H9 (cell line): ENCODE data around the gene GLP2R. TPM values are rescaled to one million over a fixed set of nuclear protein-coding genes. Genes with fewer than 3 reads are reported as not detected.

Source experiments
- DNase-seq: peaks from one replicate; pipeline ENCODE4 v3.0.0-alpha.2; 2017
- H2AFZ ChIP-seq: one replicate; pipeline ENCODE4 v1.6.1; 2013; ENCODE audit warnings: mild to moderate bottlenecking, low read length, control low read depth, moderate library complexity
- H2AK5ac ChIP-seq: 2 replicates; pipeline ENCODE4 v1.6.1; 2013; ENCODE audit warnings: low read length, control low read depth, mixed read lengths; ENCODE audit not compliant: insufficient read length
- H2BK120ac ChIP-seq: one replicate; pipeline ENCODE4 v1.6.1; 2013; ENCODE audit warnings: low read depth, mild to moderate bottlenecking, low read length, control low read depth, inconsistent platforms; ENCODE audit not compliant: poor library complexity, severe bottlenecking
- H2BK12ac ChIP-seq: 2 replicates; pipeline ENCODE4 v1.6.1; 2013; ENCODE audit warnings: low read length, control low read depth, mixed read lengths, low read depth; ENCODE audit not compliant: insufficient read length
- H2BK15ac ChIP-seq: 2 replicates; pipeline ENCODE4 v1.6.1; 2013; ENCODE audit warnings: low read depth, low read length, control low read depth
- H2BK20ac ChIP-seq: one replicate; pipeline ENCODE4 v1.6.1; 2013; ENCODE audit warnings: low read depth, mild to moderate bottlenecking, low read length, control low read depth, inconsistent platforms; ENCODE audit not compliant: poor library complexity, severe bottlenecking
- H2BK5ac ChIP-seq: 2 replicates; pipeline ENCODE4 v1.6.1; 2013; ENCODE audit warnings: low read length, control low read depth, mixed read lengths; ENCODE audit not compliant: insufficient read length
- H3K14ac ChIP-seq: 2 replicates; pipeline ENCODE4 v1.6.1; 2013; ENCODE audit warnings: low read length, control low read depth; ENCODE audit not compliant: insufficient read depth
- H3K18ac ChIP-seq: 2 replicates; pipeline ENCODE4 v1.6.1; 2013; ENCODE audit warnings: low read depth, mild to moderate bottlenecking, mixed read lengths, low read length, control low read depth; ENCODE audit not compliant: insufficient read length
- H3K23ac ChIP-seq: 2 replicates; pipeline ENCODE4 v1.6.1; 2013; ENCODE audit warnings: low read length, control low read depth, mixed read lengths, low read depth; ENCODE audit not compliant: insufficient read length
- H3K23me2 ChIP-seq: 2 replicates; pipeline ENCODE4 v1.6.1; 2013; ENCODE audit warnings: low read depth, mild to moderate bottlenecking, mixed read lengths, low read length, control low read depth; ENCODE audit not compliant: insufficient read length, poor library complexity, severe bottlenecking
- H3K27ac ChIP-seq: 2 replicates; pipeline ENCODE4 v1.5.1; 2013; ENCODE audit warnings: low read length, control low read depth, mixed read lengths, low read depth; ENCODE audit not compliant: insufficient read length
- H3K27me3 ChIP-seq: 2 replicates; pipeline ENCODE4 v1.6.1; 2013; ENCODE audit warnings: low read length, control low read depth, inconsistent platforms; ENCODE audit not compliant: insufficient read depth
- H3K4ac ChIP-seq: 2 replicates; pipeline ENCODE4 v1.6.1; 2013; ENCODE audit warnings: low read depth, mild to moderate bottlenecking, control low read depth, inconsistent platforms, low read length, moderate library complexity
- H3K4me1 ChIP-seq: 2 replicates; pipeline ENCODE4 v1.6.1; 2013; ENCODE audit warnings: low read length, control low read depth, inconsistent platforms; ENCODE audit not compliant: insufficient read depth
- H3K4me2 ChIP-seq: 2 replicates; pipeline ENCODE4 v1.6.1; 2013; ENCODE audit warnings: low read length, control low read depth, mixed read lengths; ENCODE audit not compliant: insufficient read length, insufficient read depth
- H3K56ac ChIP-seq: 2 replicates; pipeline ENCODE4 v1.6.1; 2013; ENCODE audit warnings: low read depth, mild to moderate bottlenecking, mixed read lengths, low read length, control low read depth; ENCODE audit not compliant: insufficient read length
- H3K79me1 ChIP-seq: 2 replicates; pipeline ENCODE4 v1.6.1; 2013; ENCODE audit warnings: low read depth, mild to moderate bottlenecking, moderate library complexity, low read length, control low read depth, inconsistent platforms; ENCODE audit not compliant: insufficient read depth, poor library complexity, severe bottlenecking
- H3K79me2 ChIP-seq: 2 replicates; pipeline ENCODE4 v1.6.1; 2013; ENCODE audit warnings: low read length, control low read depth, inconsistent platforms; ENCODE audit not compliant: insufficient read depth
- H3K9ac ChIP-seq: 2 replicates; pipeline ENCODE4 v1.6.1; 2013; ENCODE audit warnings: low read length, control low read depth, mixed read lengths; ENCODE audit not compliant: insufficient read length; ENCODE audit errors: extremely low read depth
- H3K9me3 ChIP-seq: one replicate; pipeline ENCODE4 v1.6.1; 2013; ENCODE audit warnings: low read depth, low read length, inconsistent platforms; ENCODE audit not compliant: control insufficient read depth
- H3T11ph ChIP-seq: one replicate; pipeline ENCODE4 v1.6.1; 2013; ENCODE audit warnings: mild to moderate bottlenecking, low read length, control low read depth, inconsistent platforms
- H4K20me1 ChIP-seq: one replicate; pipeline ENCODE4 v1.6.1; 2013; ENCODE audit not compliant: control insufficient read depth, insufficient read length, insufficient read depth
- H4K5ac ChIP-seq: 2 replicates; pipeline ENCODE4 v1.6.1; 2013; ENCODE audit warnings: low read depth, mild to moderate bottlenecking, mixed read lengths, low read length, control low read depth; ENCODE audit not compliant: insufficient read length
- H4K8ac ChIP-seq: replicated peaks from 2 replicates; pipeline ENCODE4 v1.6.1; 2013; ENCODE audit warnings: low read length, control low read depth, mixed read lengths, low read depth; ENCODE audit not compliant: insufficient read length
- H4K91ac ChIP-seq: 2 replicates; pipeline ENCODE4 v1.6.1; 2013; ENCODE audit warnings: low read depth, mild to moderate bottlenecking, moderate library complexity, mixed read lengths, low read length, control low read depth; ENCODE audit not compliant: insufficient read length
- H3K27ac Mint-ChIP-seq, 3 experiments: 2 replicates in 2 of 3; 3 replicates in 1 of 3; pipeline ENCODE4 v1.8.0; 2020 to 2021; ENCODE audit warnings: mixed read lengths in 3 of 3, mild to moderate bottlenecking in 1 of 3, moderate library complexity in 1 of 3
- H3K27me3 Mint-ChIP-seq: 2 replicates; pipeline ENCODE4 v1.8.0; 2021; ENCODE audit warnings: low read depth, mild to moderate bottlenecking, moderate library complexity, mixed read lengths
- H3K36me3 Mint-ChIP-seq, 3 experiments: 2 replicates in 2 of 3; 3 replicates in 1 of 3; pipeline ENCODE4 v1.8.0; 2020 to 2021; ENCODE audit warnings: low read depth in 3 of 3, mixed read lengths in 3 of 3; ENCODE audit not compliant: insufficient read depth in 1 of 3
- H3K4me1 Mint-ChIP-seq, 2 experiments: 2 replicates each; pipeline ENCODE4 v1.8.0; 2020; ENCODE audit warnings: mixed read lengths in 2 of 2
- H3K4me3 Mint-ChIP-seq, 2 experiments: 2 replicates in 1 of 2; 3 replicates in 1 of 2; pipeline ENCODE4 v1.8.0; 2020 to 2021; ENCODE audit warnings: mild to moderate bottlenecking in 2 of 2, mixed read lengths in 2 of 2, moderate library complexity in 1 of 2
- H3K9me3 Mint-ChIP-seq, 2 experiments: 2 replicates in 1 of 2; 3 replicates in 1 of 2; pipeline ENCODE4 v1.8.0; 2020; ENCODE audit warnings: mild to moderate bottlenecking in 2 of 2, mixed read lengths in 2 of 2, moderate library complexity in 1 of 2
- WGBS: extraction: QIAGEN DNeasy Blood & Tissue Kit; methylation state at CpG from one replicate; pipeline ENCODE4 v1.1.7; 2013; ENCODE audit warnings: missing lambda C conversion rate, low lambda C conversion rate, mixed read lengths; ENCODE audit not compliant: insufficient read length; ENCODE audit errors: extremely low coverage; 5-methylcytosine and 5-hydroxymethylcytosine counted together
- total RNA-seq: library from RNA; stranded (reverse); gene quantifications from 2 replicates; pipeline ENCODE4 v1.2.1, GENCODE V29; 2021
- TF ChIP-seq, protein P1 (sequence below): fragments of 200-600 bp; sonication (generic); conservative IDR thresholded peaks from 3 replicates; pipeline ENCODE4 v1.8.0; 2021; ENCODE audit warnings: antibody characterized with exemption, mild to moderate bottlenecking

Gene GLP2R
- total RNA-seq, 1 experiment from 2014 or later = not detected

DNA sequence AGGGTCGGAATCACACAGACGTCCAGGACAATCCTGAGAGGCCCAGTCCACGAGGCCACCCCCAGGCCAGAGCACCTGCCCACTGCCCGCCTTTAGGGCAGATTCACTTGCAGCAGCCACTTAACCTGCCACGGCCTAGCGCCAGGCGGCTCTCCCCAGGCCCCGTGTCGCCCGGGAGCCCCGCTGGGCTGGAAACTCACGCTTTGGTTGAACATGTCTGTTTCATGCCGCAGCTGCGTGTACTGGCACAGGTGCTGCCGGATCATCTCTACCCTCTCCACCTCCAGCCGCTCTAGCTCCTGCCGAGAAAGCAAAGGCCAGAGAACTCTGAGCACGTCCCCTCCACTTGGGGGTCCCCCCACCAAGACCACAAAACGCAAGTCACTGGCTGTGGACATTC, 92.1 kb downstream of the GLP2R start:
- Histone ChIP-seq H4K91ac (no peak overlapping the region), H3K4me2 (no peak overlapping the region), H3K23ac (no peak overlapping the region), H4K8ac (no peak overlapping the region), H2BK5ac (no peak overlapping the region), H2BK15ac (no peak overlapping the region), H3T11ph (no peak overlapping the region), H4K5ac (no peak overlapping the region), H3K9me3 (no peaks in the 10 kb centered on the region), H2BK12ac (no peak overlapping the region), H3K14ac (no peak overlapping the region), H3K18ac (no peak overlapping the region), H2AFZ (no peak overlapping the region), H2BK20ac (no peak overlapping the region), H3K56ac (no peak overlapping the region), H3K79me1 (no peaks in the 10 kb centered on the region), H3K27ac (no peak overlapping the region), H2AK5ac (no peak overlapping the region), H3K9ac (no peak overlapping the region), H3K79me2 (no peaks in the 10 kb centered on the region), H4K20me1 (no peaks in the 10 kb centered on the region), H3K4ac (no peak overlapping the region), H3K4me1 (no peaks in the 10 kb centered on the region), H3K27me3 (no peaks in the 10 kb centered on the region), H2BK120ac (no peak overlapping the region), H3K23me2 (no peaks in the 10 kb centered on the region)
- no peak for DNase-seq
- no CpG with 5 or more reads among the region's 19 CpGs for WGBS
- Mint-ChIP-seq H3K27ac (no peak overlapping the region), H3K36me3 (no peaks in the 10 kb centered on the region), H3K27me3 (no peaks in the 10 kb centered on the region; the same call in 1 of the 2 replicates), H3K4me3 (no peak overlapping the region), H3K4me1 (peaks cover 0 to 6% of the 10 kb centered on the region in 2 experiments; a peak in 3 of 4 replicates), H3K9me3 (no peaks in the 10 kb centered on the region; a peak in 1 of 5 replicates)
- TF ChIP-seq, protein P1, sequence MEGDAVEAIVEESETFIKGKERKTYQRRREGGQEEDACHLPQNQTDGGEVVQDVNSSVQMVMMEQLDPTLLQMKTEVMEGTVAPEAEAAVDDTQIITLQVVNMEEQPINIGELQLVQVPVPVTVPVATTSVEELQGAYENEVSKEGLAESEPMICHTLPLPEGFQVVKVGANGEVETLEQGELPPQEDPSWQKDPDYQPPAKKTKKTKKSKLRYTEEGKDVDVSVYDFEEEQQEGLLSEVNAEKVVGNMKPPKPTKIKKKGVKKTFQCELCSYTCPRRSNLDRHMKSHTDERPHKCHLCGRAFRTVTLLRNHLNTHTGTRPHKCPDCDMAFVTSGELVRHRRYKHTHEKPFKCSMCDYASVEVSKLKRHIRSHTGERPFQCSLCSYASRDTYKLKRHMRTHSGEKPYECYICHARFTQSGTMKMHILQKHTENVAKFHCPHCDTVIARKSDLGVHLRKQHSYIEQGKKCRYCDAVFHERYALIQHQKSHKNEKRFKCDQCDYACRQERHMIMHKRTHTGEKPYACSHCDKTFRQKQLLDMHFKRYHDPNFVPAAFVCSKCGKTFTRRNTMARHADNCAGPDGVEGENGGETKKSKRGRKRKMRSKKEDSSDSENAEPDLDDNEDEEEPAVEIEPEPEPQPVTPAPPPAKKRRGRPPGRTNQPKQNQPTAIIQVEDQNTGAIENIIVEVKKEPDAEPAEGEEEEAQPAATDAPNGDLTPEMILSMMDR = no peak
